Activated gamma-delta T cell (primary cell): ENCODE results near the gene GTPBP3.
"Not testable (repeated sequence)": the region's sequence is repeated elsewhere in the genome, so short reads cannot be mapped to it uniquely, and the experiment has no call there.

Source experiments
- DNase-seq: peaks from one replicate; lab custom pipeline; 2025; lab: John Stamatoyannopoulos, UW

GTPBP3 gene

GRCh38 chr19:17341386-17341785, 4.0 kb downstream of the GTPBP3 start:
- no peak for DNase-seq

DNA sequence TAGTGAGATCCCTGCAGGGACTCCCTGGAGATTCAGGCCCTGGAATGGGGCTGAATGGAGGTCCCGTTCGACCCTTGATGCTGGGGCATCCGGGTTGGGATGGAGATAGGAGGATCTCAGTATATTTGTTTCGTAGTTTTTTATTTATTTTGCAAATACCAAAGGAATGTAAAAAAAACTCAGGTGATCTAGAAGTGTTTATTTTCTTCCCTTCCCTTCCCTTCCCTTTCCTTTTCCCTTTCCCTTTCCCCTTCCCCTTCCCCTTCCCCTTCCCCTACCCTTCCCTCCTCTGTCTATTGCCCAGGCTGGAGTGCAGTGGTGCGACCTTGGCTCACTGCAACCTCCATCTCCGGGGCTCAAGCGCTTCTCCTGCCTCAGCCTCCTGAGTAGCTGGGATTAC, 4.5 kb downstream of the GTPBP3 start:
- DNase-seq: no peak

DNA sequence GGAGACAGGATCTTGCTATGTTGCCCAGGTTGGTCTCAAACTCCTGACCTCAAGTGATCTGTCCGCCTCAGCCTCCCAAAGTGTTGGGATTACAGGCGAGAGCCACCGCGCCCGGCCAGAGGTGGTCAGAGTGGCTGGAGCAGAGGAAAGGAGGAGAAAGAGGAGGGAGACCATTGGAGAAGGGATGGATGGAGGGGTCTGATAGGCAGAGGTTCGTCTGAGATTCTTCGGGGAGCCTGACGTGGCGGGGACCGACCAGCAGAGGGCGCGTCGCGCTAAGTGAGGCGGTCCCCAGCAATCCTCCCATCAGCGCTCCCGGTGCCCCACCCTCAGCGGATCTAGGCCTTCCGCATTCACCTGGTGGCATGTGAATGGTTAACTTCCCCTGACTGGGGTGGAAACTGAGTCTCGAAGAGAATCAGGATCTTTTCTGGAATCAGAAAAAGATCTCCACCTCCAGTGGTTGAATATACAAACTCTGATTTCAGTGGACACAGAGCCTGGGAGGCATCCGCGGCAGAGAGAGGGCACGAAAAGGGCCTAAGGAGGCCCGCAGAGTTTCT, 8.8 kb downstream of the GTPBP3 start:
- no peak for DNase-seq

DNA sequence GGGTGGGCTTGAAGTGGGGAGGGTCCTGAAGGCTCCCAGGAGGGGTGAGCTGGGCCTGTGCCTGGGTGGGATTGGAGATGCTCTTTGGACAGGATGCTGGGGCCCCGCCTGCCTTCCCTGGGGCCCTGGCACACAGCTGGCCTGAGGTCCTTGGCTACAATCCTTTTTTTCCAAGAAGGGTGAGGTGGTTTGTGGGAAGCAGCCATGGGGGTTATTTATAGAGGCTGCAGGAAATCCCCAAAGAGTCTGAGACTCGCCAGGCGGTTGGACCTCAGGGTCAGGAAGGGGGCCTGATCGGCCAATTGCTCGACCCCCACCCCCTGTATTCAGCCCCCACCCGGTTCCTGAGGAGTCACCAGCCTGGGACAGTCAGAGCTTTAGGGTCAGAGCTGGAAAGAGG, 10.0 kb downstream of the GTPBP3 start:
- no peak for DNase-seq

- no peak for DNase-seq
Observed at GRCh38 chr19:17347877-17348276, 10.5 kb downstream of the GTPBP3 start.

DNA sequence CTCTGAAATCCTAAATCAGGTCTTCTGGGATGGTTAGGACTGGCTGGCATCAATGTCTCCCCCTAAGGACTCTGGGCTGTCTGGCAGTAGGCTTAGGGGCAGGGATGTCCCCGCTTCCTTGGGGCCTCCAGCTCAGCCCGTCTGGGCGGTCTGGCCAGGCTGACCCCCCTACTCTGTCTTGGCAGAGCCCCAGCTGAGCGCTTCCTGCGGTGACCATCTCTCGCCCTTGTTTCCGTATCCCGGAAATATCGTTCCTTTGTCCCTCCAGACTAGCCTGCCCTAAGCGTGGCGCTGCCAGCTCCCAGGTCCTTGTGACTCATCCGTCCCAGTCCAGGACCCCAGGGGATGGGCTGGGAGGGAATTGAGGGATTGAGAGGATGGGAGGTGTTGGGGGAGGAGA, 11.3 kb downstream of the GTPBP3 start:
- DNase-seq: no peak

DNA sequence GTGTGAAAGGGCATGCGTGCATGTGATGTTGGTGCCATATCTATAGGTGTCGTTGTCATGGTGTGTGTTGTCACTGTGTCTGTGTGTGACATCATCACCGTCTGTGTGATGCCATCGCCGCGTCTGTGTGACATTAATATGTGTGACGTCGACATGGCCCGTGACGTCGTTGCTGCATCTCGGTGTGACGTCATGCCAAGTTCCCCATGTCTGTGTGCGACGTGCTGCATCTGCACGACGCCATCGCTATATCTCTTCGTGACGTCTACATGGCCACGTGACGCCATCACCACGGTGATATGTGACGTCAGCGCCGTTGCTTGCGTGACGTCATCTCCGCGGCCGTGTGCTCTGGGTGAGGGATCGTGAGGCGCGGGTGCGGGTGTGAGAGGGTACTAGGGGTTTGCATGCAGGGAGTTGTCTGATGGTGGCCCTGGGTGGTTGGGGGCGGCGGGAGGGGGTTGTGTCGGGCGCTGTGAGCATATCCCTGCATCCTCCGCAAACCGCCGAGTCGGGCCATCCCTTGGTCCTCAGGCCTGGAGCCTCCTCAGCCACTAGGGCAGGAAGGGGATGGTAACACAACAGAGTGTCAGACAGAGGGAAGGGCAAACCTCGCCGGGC, 14.6 kb downstream of the GTPBP3 start:
- no peak for DNase-seq

DNA sequence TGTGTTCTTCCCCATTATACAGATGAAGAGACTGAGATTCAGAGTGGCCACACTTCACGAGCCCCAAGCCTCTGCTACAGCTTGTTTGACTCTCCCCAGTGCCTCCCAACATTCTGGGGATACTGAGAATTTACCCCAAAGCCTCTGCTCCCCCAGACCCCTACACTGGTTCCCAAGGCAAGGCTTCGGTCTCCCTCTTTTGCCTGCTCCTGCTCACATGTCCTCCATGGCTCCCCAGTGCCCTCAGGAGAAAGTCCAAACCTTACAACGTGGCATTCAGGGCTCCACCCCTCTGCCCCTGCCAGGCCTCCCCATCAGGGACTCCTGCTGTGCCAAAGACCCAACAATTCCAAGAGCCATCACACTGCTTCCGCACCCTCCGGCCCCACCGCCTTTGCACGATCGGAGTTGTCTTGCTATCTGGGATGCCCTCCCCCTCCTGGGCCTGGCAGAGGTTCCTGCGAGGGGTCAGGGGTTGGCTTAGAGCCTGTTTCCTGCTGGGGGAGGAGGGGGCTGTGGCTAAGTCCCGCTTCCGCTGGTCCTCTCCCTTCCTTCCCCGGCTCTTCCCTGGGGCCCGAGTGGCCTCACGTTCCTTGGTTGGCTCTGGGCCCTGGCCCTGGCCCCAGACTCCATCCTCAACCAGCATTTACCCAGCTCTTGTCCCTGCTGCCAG, 15.4 kb downstream of the GTPBP3 start:
- DNase-seq: no peak

DNA sequence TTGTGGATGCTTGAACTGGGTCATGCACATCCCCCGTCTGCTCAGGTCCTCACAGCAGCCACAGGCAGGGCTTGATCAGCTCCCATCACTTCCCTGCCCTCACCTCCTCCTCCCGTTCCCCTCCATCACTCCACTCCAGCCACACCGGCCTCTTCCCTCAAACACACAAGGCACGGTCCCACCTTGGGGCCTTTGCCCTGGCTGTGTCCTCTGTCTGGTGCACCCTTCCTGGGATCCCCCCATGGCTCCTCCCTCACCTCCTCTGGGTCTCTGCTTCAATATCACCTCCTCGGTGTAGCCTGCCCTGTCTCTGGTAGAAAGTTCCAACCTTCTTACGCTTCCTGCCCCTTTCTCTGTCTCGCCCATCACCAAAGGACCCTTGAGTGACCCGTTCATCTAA, 16.0 kb downstream of the GTPBP3 start:
- no peak for DNase-seq

DNA sequence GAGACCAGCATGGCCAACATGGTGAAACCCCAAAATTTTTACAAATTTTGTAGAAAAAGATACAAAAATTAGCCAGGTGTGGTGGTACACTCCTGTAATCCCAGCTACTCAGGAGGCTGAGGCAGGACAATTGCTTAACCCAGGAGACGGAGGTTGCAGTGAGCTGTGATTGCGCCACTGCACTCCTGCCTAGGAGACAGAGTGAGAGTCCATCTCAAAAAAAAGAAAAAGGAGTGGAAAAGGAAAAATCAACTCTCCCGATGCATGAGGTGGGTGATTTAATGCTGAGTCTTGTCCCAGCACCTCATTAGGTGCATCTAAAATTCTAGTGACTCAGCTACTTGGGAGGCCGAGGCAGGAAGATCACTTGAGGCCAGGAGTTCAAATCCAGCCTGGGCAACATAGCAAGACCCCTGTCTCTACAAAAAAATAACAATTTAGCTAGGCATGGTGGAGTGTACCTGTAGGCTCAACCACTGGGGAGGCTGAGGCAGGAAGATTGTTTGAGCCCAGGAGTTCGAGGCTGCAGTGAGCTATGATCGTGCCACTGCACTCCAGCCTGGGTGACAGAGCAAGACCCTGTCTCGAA, 19.8 kb downstream of the GTPBP3 start:
- no peak for DNase-seq

GRCh38 chr19:17357724-17358123, 20.4 kb downstream of the GTPBP3 start:
- no peak for DNase-seq

DNA sequence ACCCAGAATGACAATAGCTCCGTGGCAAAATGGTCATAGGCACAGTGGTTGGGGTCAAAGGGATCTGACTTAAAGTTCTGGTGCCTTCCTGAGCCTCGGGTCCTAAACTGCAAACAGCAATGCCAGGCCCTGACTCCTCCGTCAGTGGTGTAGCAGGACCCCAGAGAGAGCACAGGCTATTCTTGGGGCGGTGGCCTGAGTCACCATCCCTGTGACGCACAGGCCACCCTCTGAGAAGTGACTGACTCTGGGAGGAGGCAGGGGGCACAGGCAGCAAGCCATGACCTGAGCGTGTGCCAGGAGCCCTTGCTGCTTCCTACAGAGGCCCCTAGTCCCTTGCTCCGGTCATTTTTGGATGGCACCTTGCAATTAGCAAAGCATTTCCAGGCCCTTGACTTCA, 21.0 kb downstream of the GTPBP3 start:
- no peak for DNase-seq

DNA sequence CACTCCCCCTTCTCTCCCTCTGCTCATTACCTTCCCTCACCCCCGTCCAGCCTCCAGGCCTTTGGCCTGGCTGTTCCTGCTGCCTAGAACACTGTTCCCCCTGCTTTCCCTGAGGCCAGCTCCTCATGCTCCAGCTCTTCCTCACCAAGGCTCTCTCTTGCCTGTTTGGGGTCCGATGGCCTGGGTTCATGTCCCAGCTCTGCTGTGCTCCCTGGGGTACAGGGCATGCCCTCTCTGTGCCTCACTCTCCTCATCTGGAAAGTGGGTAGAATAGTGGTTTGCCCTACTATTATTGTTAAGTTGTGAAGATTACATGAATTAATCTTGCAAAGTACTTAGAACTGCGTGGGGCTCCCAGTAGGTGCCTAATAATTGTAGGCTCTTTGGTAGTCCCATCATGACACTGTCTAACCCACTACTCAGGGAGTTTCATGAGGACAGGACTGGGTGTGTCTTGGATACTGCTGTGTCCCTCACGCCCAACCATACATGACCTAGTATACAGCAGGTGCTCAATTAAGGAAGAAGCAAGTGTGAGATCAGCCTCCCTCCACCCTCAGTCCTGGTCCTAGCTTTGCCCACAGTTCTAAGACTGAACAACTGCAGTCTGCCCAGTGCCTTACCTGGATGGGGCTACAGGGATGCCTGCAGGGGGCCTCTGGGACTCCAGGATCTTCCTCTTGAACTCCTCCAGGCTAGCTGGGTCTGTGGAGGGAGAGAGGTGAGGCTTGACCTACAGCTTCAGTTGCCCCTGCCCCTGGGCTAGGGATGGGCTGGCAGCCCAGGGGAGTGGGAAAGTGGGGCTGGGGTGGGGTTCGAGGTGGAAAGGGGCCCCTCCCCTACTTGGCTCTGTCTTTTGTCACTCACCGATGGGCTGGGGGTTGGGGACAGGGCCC, 22.8 kb downstream of the GTPBP3 start:
- no peak for DNase-seq

DNA sequence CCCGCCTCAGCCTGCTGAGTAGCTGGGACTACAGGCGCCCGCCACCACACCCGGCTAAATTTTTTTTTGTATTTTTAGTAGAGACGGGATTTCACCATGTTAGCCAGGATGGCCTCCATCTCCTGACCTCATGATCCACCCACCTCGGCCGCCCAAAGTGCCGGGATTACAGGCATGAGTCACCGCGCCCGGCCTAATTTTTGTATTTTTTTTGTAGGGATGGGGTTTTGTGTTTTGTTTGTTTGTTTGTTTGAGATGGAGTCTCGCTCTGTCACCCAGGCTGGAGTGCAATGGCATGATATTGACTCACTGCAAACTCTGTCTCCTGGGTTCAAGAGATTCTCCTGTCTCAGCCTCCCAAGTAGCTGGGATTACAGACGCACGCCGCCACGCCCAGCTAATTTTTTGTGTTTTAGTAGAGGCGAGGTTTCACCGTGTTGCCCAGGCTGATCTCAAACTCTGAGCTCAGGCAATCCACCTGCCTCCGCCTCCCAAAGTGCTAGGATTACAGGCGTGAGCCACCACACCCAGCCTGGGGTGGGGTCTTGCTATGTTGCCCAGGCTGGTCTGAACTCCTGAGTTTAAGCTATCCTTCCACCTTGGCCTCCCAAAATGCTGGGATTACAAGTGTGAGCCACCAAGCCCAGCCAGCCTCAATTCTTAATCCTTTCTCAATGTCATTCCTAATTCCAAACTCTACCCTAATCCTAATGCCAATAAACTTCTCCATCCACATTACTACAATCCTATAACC, 26.7 kb downstream of the GTPBP3 start:
- DNase-seq: not testable (repeated sequence)

- no peak for DNase-seq
Observed at GRCh38 chr19:17365361-17365760, 28.0 kb downstream of the GTPBP3 start.

GRCh38 chr19:17370026-17370587, 32.8 kb downstream of the GTPBP3 start:
- DNase-seq: no peak

- DNase-seq: no peak
Observed at GRCh38 chr19:17376935-17377600, 39.7 kb downstream of the GTPBP3 start, which contains the start of gene PLVAP. PLVAP (minus strand) TSS chr19:17377342; CDS start chr19:17377288, 54 bp downstream.

DNA sequence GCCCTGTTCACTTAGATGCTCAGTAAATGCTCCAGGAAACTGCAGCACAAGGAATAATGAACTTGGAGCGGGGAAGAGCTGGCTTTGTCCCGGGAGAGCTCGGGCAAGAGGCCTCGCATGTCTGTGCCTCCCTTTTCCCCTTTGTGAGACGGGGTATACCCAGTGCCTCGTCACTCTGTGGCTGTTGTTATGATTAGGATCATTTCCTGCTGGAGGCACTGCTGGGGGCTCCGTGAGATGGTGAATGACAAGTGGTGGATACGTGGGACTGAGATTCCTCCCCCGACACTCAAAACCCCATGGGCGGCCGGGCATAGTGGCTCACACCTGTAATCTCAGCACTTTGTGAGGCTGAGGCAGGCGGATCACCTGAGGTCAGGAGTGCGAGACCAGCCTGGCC, 40.9 kb downstream of the GTPBP3 start:
- DNase-seq: no peak

GRCh38 chr19:17379221-17379631, 41.9 kb downstream of the GTPBP3 start:
- DNase-seq: no peak

GRCh38 chr19:17380426-17381138, 43.2 kb downstream of the GTPBP3 start:
- no peak for DNase-seq
